ENCODE results near the gene SLAMF7. TPM values are rescaled to one million over a fixed set of nuclear protein-coding genes. Genes with fewer than 3 reads are reported as not detected.

The SLAMF7 gene
- total RNA-seq, 1 donor from 2014 or later: not detected

- DNase-seq (ENCODE audit: low spot score in 2 of 2): no peak
- no peaks in the 10 kb centered on the region for H3K36me3 ChIP-seq
- no peaks in the 10 kb centered on the region for H3K27me3 ChIP-seq
- intact Hi-C loops (cut with DNase I): no loop called here
- H3K9me3 ChIP-seq: peaks cover 0 to 6% of the 10 kb centered on the region in 2 donors
- no peak overlapping the region for H3K27ac ChIP-seq
- no peaks in the 10 kb centered on the region for H3K4me1 ChIP-seq
- TF ChIP-seq CTCF (IDR thresholded peaks at IDR 0.05): no peak
- no peak overlapping the region for H3K4me3 ChIP-seq
These were observed 1.2 kb downstream of the SLAMF7 start for GRCh38 chr1:160740133-160740688.

- H3K36me3 ChIP-seq: no peaks in the 10 kb centered on the region
- H3K4me1 ChIP-seq: no peaks in the 10 kb centered on the region
- H3K9me3 ChIP-seq: peaks cover 0 to 6% of the 10 kb centered on the region in 2 donors
- no peak for DNase-seq (ENCODE audit: low spot score in 2 of 2)
- no peaks in the 10 kb centered on the region for H3K27me3 ChIP-seq
- no peak overlapping the region for H3K4me3 ChIP-seq
- no peak overlapping the region for H3K27ac ChIP-seq
- intact Hi-C loops (cut with DNase I): no loop called here
- no peak for TF ChIP-seq CTCF (IDR thresholded peaks at IDR 0.05)
These were observed 2.0 kb downstream of the SLAMF7 start for GRCh38 chr1:160741092-160741501.

- H3K9me3 ChIP-seq: peaks cover 0 to under 1% of the 10 kb centered on the region in 2 donors
- DNase-seq (ENCODE audit: low spot score in 2 of 2): no peak
These were observed 2.7 kb downstream of the SLAMF7 start for GRCh38 chr1:160741612-160742348.

GRCh38 chr1:160742428-160743127 lies 3.5 kb downstream of the SLAMF7 start:
- intact Hi-C loops (cut with DNase I): no loop called here
- H3K36me3 ChIP-seq: no peaks in the 10 kb centered on the region

More at GRCh38 chr1:160741612-160742348, 2.7 kb downstream of the SLAMF7 start:
- no peaks in the 10 kb centered on the region for H3K36me3 ChIP-seq
- H3K27me3 ChIP-seq: no peaks in the 10 kb centered on the region
- no peaks in the 10 kb centered on the region for H3K4me1 ChIP-seq
- H3K4me3 ChIP-seq: no peak overlapping the region
- no peak for TF ChIP-seq CTCF (IDR thresholded peaks at IDR 0.05)
- intact Hi-C loops (cut with DNase I): no loop called here
- H3K27ac ChIP-seq: no peak overlapping the region

GRCh38 chr1:160743266-160743665 lies 4.2 kb downstream of the SLAMF7 start:
- TF ChIP-seq CTCF (IDR thresholded peaks at IDR 0.05): no peak
- DNase-seq (ENCODE audit: low spot score in 2 of 2): no peak

More at GRCh38 chr1:160742428-160743127, 3.5 kb downstream of the SLAMF7 start:
- DNase-seq (ENCODE audit: low spot score in 2 of 2): no peak
- TF ChIP-seq CTCF (IDR thresholded peaks at IDR 0.05): no peak
- Histone ChIP-seq H3K4me1 (no peaks in the 10 kb centered on the region), H3K27me3 (no peaks in the 10 kb centered on the region), H3K9me3 (no peaks in the 10 kb centered on the region), H3K4me3 (no peak overlapping the region), H3K27ac (no peak overlapping the region)

More at GRCh38 chr1:160743266-160743665, 4.2 kb downstream of the SLAMF7 start:
- H3K9me3 ChIP-seq: no peaks in the 10 kb centered on the region
- intact Hi-C loops (cut with DNase I): no loop called here
- no peaks in the 10 kb centered on the region for H3K36me3 ChIP-seq
- H3K27ac ChIP-seq: no peak overlapping the region
- no peaks in the 10 kb centered on the region for H3K4me1 ChIP-seq
- no peaks in the 10 kb centered on the region for H3K27me3 ChIP-seq
- H3K4me3 ChIP-seq: no peak overlapping the region

All from ascending aorta (tissue), 2 donors.